Smooth muscle cell (in vitro differentiated cells): ENCODE data around the gene ADAM15. TPM values are rescaled to one million over a fixed set of nuclear protein-coding genes. Genes with fewer than 3 reads are reported as not detected.

Experiments used
- DNase-seq: peaks from one replicate; lab custom pipeline; 2025; ENCODE audit not compliant: unreplicated experiment; lab: John Stamatoyannopoulos, UW
- H2AFZ ChIP-seq: fragments of 200-600 bp; sonication (generic); 2 replicates; pipeline ENCODE4 v1.6.0; 2016; ENCODE audit warnings: antibody characterized with exemption, low read depth, mild to moderate bottlenecking
- H3F3A ChIP-seq: fragments of 200-600 bp; sonication (generic); 2 replicates; pipeline ENCODE4 v1.6.0; 2017; ENCODE audit warnings: antibody characterized with exemption, low read depth
- H3K27ac ChIP-seq: fragments of 200-600 bp; sonication (generic); 2 replicates; pipeline ENCODE4 v1.5.1; 2016; ENCODE audit warnings: low read depth, mild to moderate bottlenecking
- H3K27me3 ChIP-seq: fragments of 200-600 bp; sonication (generic); 2 replicates; pipeline ENCODE4 v1.6.1; 2016; ENCODE audit warnings: low read depth, mild to moderate bottlenecking
- H3K36me3 ChIP-seq: fragments of 200-600 bp; sonication (generic); 2 replicates; pipeline ENCODE4 v1.5.1; 2016; ENCODE audit warnings: low read depth
- H3K4me1 ChIP-seq: fragments of 200-600 bp; sonication (generic); 2 replicates; pipeline ENCODE4 v1.5.1; 2016; ENCODE audit warnings: low read depth
- H3K4me2 ChIP-seq: fragments of 200-600 bp; sonication (generic); 2 replicates; pipeline ENCODE4 v1.6.0; 2016; ENCODE audit warnings: mild to moderate bottlenecking
- H3K4me3 ChIP-seq: fragments of 200-600 bp; sonication (generic); 2 replicates; pipeline ENCODE4 v1.5.1; 2016; ENCODE audit warnings: mild to moderate bottlenecking
- H3K79me2 ChIP-seq: fragments of 200-600 bp; sonication (generic); 2 replicates; pipeline ENCODE4 v1.6.0; 2016; ENCODE audit warnings: low read depth, mild to moderate bottlenecking
- H3K9ac ChIP-seq: fragments of 200-600 bp; sonication (generic); 2 replicates; pipeline ENCODE4 v1.6.0; 2016; ENCODE audit warnings: low read depth
- H3K9me3 ChIP-seq: fragments of 200-600 bp; sonication (generic); replicated peaks from 2 replicates; pipeline ENCODE4 v1.5.1; 2016; ENCODE audit warnings: low read depth
- H4K20me1 ChIP-seq: fragments of 200-600 bp; sonication (generic); 2 replicates; pipeline ENCODE4 v1.6.0; 2016; ENCODE audit warnings: low read depth
- CTCF ChIP-seq: fragments of 200-600 bp; sonication (generic); IDR thresholded peaks from 2 replicates; pipeline ENCODE4 v1.5.1; 2017; ENCODE audit warnings: borderline replicate concordance, mild to moderate bottlenecking, antibody characterized with exemption; ENCODE audit not compliant: insufficient read depth, poor library complexity, severe bottlenecking
- WGBS: methylation state at CpG from one replicate; pipeline ENCODE4 v1.1.7; 2016; ENCODE audit warnings: low lambda C conversion rate; 5-methylcytosine and 5-hydroxymethylcytosine counted together
- polyA plus RNA-seq: library from polyadenylated mRNA; unstranded; fragments of >200 nt; fragmentation: Nextera tagmentation; extraction: Ambion mirVana; gene quantifications from 2 replicates; pipeline ENCODE4 v1.2.1, GENCODE V29; 2016
- total RNA-seq: library from RNA; depleted of rRNA; stranded (reverse); fragments of >200 nt; gene quantifications from 2 replicates; pipeline ENCODE4 v1.2.3, GENCODE V29; 2014

Gene ADAM15
- total and polyA plus RNA-seq, 2 experiments from 2014 or later: 41.2 to 45.4 TPM

- Histone ChIP-seq H3K36me3 (no peaks in the 10 kb centered on the region), H2AFZ (peak overlapping the region; percentile 34), H3K9me3 (no peaks in the 10 kb centered on the region), H3F3A (peaks cover 10% of the 10 kb centered on the region), H3K4me3 (no peak overlapping the region), H3K9ac (no peak overlapping the region), H3K27ac (no peak overlapping the region), H3K4me1 (peaks cover 14% of the 10 kb centered on the region), H3K27me3 (peaks cover 11% of the 10 kb centered on the region), H3K4me2 (no peak overlapping the region), H3K79me2 (no peaks in the 10 kb centered on the region), H4K20me1 (no peaks in the 10 kb centered on the region)
- DNase-seq: no peak
- no peak for TF ChIP-seq CTCF
- 91% methylated on average over 2 of the region's 2 CpGs for WGBS
Measured at GRCh38 chr1:155094622-155094948, 43.5 kb downstream of the ADAM15 start.

- H3K79me2 ChIP-seq: no peaks in the 10 kb centered on the region
- H3K4me2 ChIP-seq: no peak overlapping the region
- peaks cover 7% of the 10 kb centered on the region for H3F3A ChIP-seq
- H3K4me1 ChIP-seq: no peaks in the 10 kb centered on the region
- no peak for TF ChIP-seq CTCF
- 79% methylated on average over 7 of the region's 7 CpGs for WGBS
- no peak overlapping the region for H3K4me3 ChIP-seq
- no peak overlapping the region for H2AFZ ChIP-seq
- H3K27me3 ChIP-seq: peaks cover 11% of the 10 kb centered on the region
- no peaks in the 10 kb centered on the region for H3K9me3 ChIP-seq
- H3K27ac ChIP-seq: no peak overlapping the region
- no peak for DNase-seq
- no peak overlapping the region for H3K9ac ChIP-seq
- H4K20me1 ChIP-seq: no peaks in the 10 kb centered on the region
- H3K36me3 ChIP-seq: no peaks in the 10 kb centered on the region
Measured at GRCh38 chr1:155099331-155099730, 48.2 kb downstream of the ADAM15 start.

- no peak overlapping the region for H3K4me3 ChIP-seq
- H4K20me1 ChIP-seq: no peaks in the 10 kb centered on the region
- no peaks in the 10 kb centered on the region for H3K36me3 ChIP-seq
- DNase-seq: no peak
- no peak overlapping the region for H3K27ac ChIP-seq
- 95% methylated on average over 9 of the region's 9 CpGs for WGBS
- no peak overlapping the region for H3K9ac ChIP-seq
- H3K4me1 ChIP-seq: no peaks in the 10 kb centered on the region
- H3K79me2 ChIP-seq: no peaks in the 10 kb centered on the region
- no peak for TF ChIP-seq CTCF
- no peak overlapping the region for H3K4me2 ChIP-seq
- H3F3A ChIP-seq: no peaks in the 10 kb centered on the region
- no peaks in the 10 kb centered on the region for H3K9me3 ChIP-seq
- H3K27me3 ChIP-seq: no peaks in the 10 kb centered on the region
- no peak overlapping the region for H2AFZ ChIP-seq
Measured at GRCh38 chr1:155103325-155103724, 52.2 kb downstream of the ADAM15 start.

- H3K27ac ChIP-seq: no peak overlapping the region
- no peaks in the 10 kb centered on the region for H4K20me1 ChIP-seq
- H3K4me2 ChIP-seq: no peak overlapping the region
- no peak for TF ChIP-seq CTCF
- H3K79me2 ChIP-seq: no peaks in the 10 kb centered on the region
- H3K4me3 ChIP-seq: no peak overlapping the region
- H3K27me3 ChIP-seq: no peaks in the 10 kb centered on the region
- H3F3A ChIP-seq: no peaks in the 10 kb centered on the region
- WGBS: 92% methylated on average over 7 of the region's 7 CpGs
- H3K4me1 ChIP-seq: no peaks in the 10 kb centered on the region
- H3K36me3 ChIP-seq: no peaks in the 10 kb centered on the region
- no peak overlapping the region for H3K9ac ChIP-seq
- H2AFZ ChIP-seq: no peak overlapping the region
- no peak for DNase-seq
- no peaks in the 10 kb centered on the region for H3K9me3 ChIP-seq
Measured at GRCh38 chr1:155104605-155105534, 53.8 kb downstream of the ADAM15 start.
